HEK293 (cell line): Measurements from ENCODE around the gene SPRED2.

Source experiments
- CTCF ChIA-PET: fragments of 350-600 bp; formaldehyde crosslinking; extraction: SDS; loops from one replicate; lab custom pipeline; 2021; ENCODE audit warnings: antibody characterized with exemption; lab: Yijun Ruan, JAX
- POLR2A ChIA-PET: fragments of 300-600 bp; formaldehyde crosslinking; extraction: SDS; loops from one replicate; lab custom pipeline; 2020; ENCODE audit warnings: antibody characterized with exemption, inconsistent platforms; lab: Yijun Ruan, JAX
- H3K27ac ChIP-seq: fragments of 200-500 bp; sonication (Bioruptor generic); 2 replicates; pipeline ENCODE4 v1.5.1; 2014; ENCODE audit warnings: low read depth, low read length, control low read depth, inconsistent platforms; ENCODE audit errors: extremely low read depth
- H3K36me3 ChIP-seq, 2 experiments: fragments of 200-500 bp in 1 of 2; sonication (Bioruptor generic) in 1 of 2; 1 replicate in 1 of 2; 2 replicates in 1 of 2; pipeline ENCODE4 v1.5.1; 2014 to 2017; ENCODE audit warnings: inconsistent platforms in 2 of 2, low read length in 2 of 2; ENCODE audit not compliant: control insufficient read depth in 2 of 2, insufficient read depth in 1 of 2
- H3K4me1 ChIP-seq: fragments of 200-500 bp; sonication (Bioruptor generic); 2 replicates; pipeline ENCODE4 v1.5.1; 2014; ENCODE audit warnings: mild to moderate bottlenecking, low read length, inconsistent platforms; ENCODE audit not compliant: control insufficient read depth, insufficient read depth
- H3K4me3 ChIP-seq: 2 replicates; pipeline ENCODE4 v1.5.1; 2011; ENCODE audit warnings: low read depth, mild to moderate bottlenecking, control low read depth, low read length, moderate library complexity
- H3K9me3 ChIP-seq: fragments of 200-500 bp; sonication (Bioruptor generic); 2 replicates; pipeline ENCODE4 v1.5.1; 2014; ENCODE audit warnings: low read depth, low read length, inconsistent platforms; ENCODE audit not compliant: control insufficient read depth, insufficient read depth
- BCL6B ChIP-seq: fragments of 450-650 bp; formaldehyde crosslinking; IDR thresholded peaks from 2 replicates; pipeline ENCODE4 v1.5.1; 2017; ENCODE audit warnings: missing biosample characterization, missing genetic modification characterization
- GLI4 ChIP-seq: fragments of 450-650 bp; formaldehyde crosslinking; IDR thresholded peaks from 2 replicates; pipeline ENCODE4 v1.5.1; 2016; ENCODE audit warnings: missing biosample characterization, missing genetic modification characterization
- HOXA7 ChIP-seq: sonication (generic); formaldehyde crosslinking; IDR thresholded peaks from 2 replicates; pipeline ENCODE4 v1.8.1; 2022; ENCODE audit warnings: missing genetic modification reagents, borderline replicate concordance
- HOXD13 ChIP-seq: sonication (generic); formaldehyde crosslinking; IDR thresholded peaks from 2 replicates; pipeline ENCODE4 v1.8.0; 2022; ENCODE audit warnings: missing genetic modification reagents, borderline replicate concordance
- MZF1 ChIP-seq: fragments of 450-650 bp; formaldehyde crosslinking; IDR thresholded peaks from 2 replicates; pipeline ENCODE4 v1.5.1; 2017; ENCODE audit warnings: missing biosample characterization, missing genetic modification characterization, borderline replicate concordance
- OSR2 ChIP-seq: fragments of 450-650 bp; formaldehyde crosslinking; IDR thresholded peaks from 2 replicates; pipeline ENCODE4 v1.5.1; 2016; ENCODE audit warnings: missing biosample characterization, missing genetic modification characterization
- OVOL3 ChIP-seq: fragments of 450-650 bp; formaldehyde crosslinking; IDR thresholded peaks from 2 replicates; pipeline ENCODE4 v1.5.1; 2016; ENCODE audit warnings: missing biosample characterization, missing genetic modification characterization
- SCRT1 ChIP-seq: fragments of 450-650 bp; formaldehyde crosslinking; IDR thresholded peaks from 2 replicates; pipeline ENCODE4 v1.5.1; 2016; ENCODE audit warnings: missing biosample characterization, missing genetic modification characterization, borderline replicate concordance
- YY2 ChIP-seq: fragments of 450-650 bp; formaldehyde crosslinking; IDR thresholded peaks from 2 replicates; pipeline ENCODE4 v1.5.1; 2016; ENCODE audit warnings: missing biosample characterization, missing genetic modification characterization
- ZBTB20 ChIP-seq: fragments of 450-650 bp; formaldehyde crosslinking; IDR thresholded peaks from 2 replicates; pipeline ENCODE4 v1.5.1; 2016; ENCODE audit warnings: missing biosample characterization, missing genetic modification characterization
- ZBTB48 ChIP-seq: fragments of 450-650 bp; formaldehyde crosslinking; IDR thresholded peaks from 2 replicates; pipeline ENCODE4 v1.5.1; 2016; ENCODE audit warnings: missing biosample characterization, missing genetic modification characterization
- ZFP69B ChIP-seq: fragments of 450-650 bp; formaldehyde crosslinking; IDR thresholded peaks from 2 replicates; pipeline ENCODE4 v1.5.1; 2016; ENCODE audit warnings: missing biosample characterization, missing genetic modification characterization
- ZNF114 ChIP-seq: fragments of 450-650 bp; formaldehyde crosslinking; IDR thresholded peaks from 2 replicates; pipeline ENCODE4 v1.5.0; 2017; ENCODE audit warnings: missing biosample characterization, missing genetic modification characterization
- ZNF157 ChIP-seq: fragments of 450-650 bp; formaldehyde crosslinking; IDR thresholded peaks from 2 replicates; pipeline ENCODE4 v1.5.1; 2016; ENCODE audit warnings: missing biosample characterization, missing genetic modification characterization
- ZNF174 ChIP-seq: fragments of 450-650 bp; formaldehyde crosslinking; IDR thresholded peaks from 2 replicates; pipeline ENCODE4 v1.5.0; 2017; ENCODE audit warnings: missing biosample characterization, mild to moderate bottlenecking, missing genetic modification characterization
- ZNF302 ChIP-seq: fragments of 450-650 bp; formaldehyde crosslinking; IDR thresholded peaks from 2 replicates; pipeline ENCODE4 v1.5.1; 2016; ENCODE audit warnings: missing biosample characterization, missing genetic modification characterization, low read depth
- ZNF404 ChIP-seq: fragments of 450-650 bp; formaldehyde crosslinking; IDR thresholded peaks from 2 replicates; pipeline ENCODE4 v1.5.1; 2017; ENCODE audit warnings: missing biosample characterization, missing genetic modification characterization
- ZNF473 ChIP-seq: fragments of 450-650 bp; formaldehyde crosslinking; IDR thresholded peaks from 2 replicates; pipeline ENCODE4 v1.5.1; 2017; ENCODE audit warnings: missing biosample characterization, missing genetic modification characterization
- ZNF488 ChIP-seq: fragments of 450-650 bp; formaldehyde crosslinking; IDR thresholded peaks from 2 replicates; pipeline ENCODE4 v1.5.1; 2016; ENCODE audit warnings: missing biosample characterization, missing genetic modification characterization
- ZNF521 ChIP-seq: fragments of 450-650 bp; formaldehyde crosslinking; IDR thresholded peaks from 2 replicates; pipeline ENCODE4 v1.5.1; 2017; ENCODE audit warnings: missing biosample characterization, mild to moderate bottlenecking, missing genetic modification characterization
- ZNF544 ChIP-seq: fragments of 450-650 bp; formaldehyde crosslinking; IDR thresholded peaks from 2 replicates; pipeline ENCODE4 v1.5.0; 2017; ENCODE audit warnings: missing biosample characterization, missing genetic modification characterization
- ZNF558 ChIP-seq: fragments of 450-650 bp; formaldehyde crosslinking; IDR thresholded peaks from 2 replicates; pipeline ENCODE4 v1.5.1; 2016; ENCODE audit warnings: missing biosample characterization, missing genetic modification characterization
- ZNF623 ChIP-seq: fragments of 450-650 bp; formaldehyde crosslinking; IDR thresholded peaks from 2 replicates; pipeline ENCODE4 v1.5.1; 2016; ENCODE audit warnings: missing biosample characterization, missing genetic modification characterization
- ZNF785 ChIP-seq: fragments of 450-650 bp; formaldehyde crosslinking; IDR thresholded peaks from 2 replicates; pipeline ENCODE4 v1.5.1; 2016; ENCODE audit warnings: missing biosample characterization, missing genetic modification characterization
- ZSCAN4 ChIP-seq: fragments of 450-650 bp; formaldehyde crosslinking; IDR thresholded peaks from 2 replicates; pipeline ENCODE4 v1.5.1; 2017; ENCODE audit warnings: missing biosample characterization, missing genetic modification characterization
- TF ChIP-seq, protein P1 (sequence below): fragments of 450-650 bp; formaldehyde crosslinking; IDR thresholded peaks from 2 replicates; pipeline ENCODE4 v1.5.1; 2016; ENCODE audit warnings: missing biosample characterization, missing genetic modification characterization
- TF ChIP-seq, protein P2 (sequence below): fragments of 450-650 bp; formaldehyde crosslinking; IDR thresholded peaks from 2 replicates; pipeline ENCODE4 v1.5.1; 2016; ENCODE audit warnings: missing biosample characterization, missing genetic modification characterization

SPRED2 gene

DNA sequence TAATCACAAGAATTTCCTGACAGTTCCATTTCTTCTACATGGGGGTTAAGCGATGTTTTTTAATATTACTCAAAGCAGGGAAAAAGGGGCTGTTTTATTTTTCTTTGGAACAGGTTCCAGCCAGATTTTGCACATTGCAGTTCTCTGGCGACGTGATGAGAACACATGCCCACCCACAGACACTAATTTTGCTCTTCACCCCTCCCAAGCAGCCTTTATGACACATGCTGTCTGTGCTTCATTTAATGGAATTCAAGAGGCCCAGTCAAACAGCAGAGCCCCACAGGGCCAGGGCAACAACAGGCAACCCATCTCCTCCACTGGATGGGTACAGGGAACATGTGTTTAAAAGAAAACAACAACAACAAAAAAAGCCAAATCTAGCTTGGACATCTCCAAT is 70.8 kb downstream of the SPRED2 start (continued):
- TF ChIP-seq ZBTB48 (tag by site-specific recombination) (no peak), ZNF544 (tag by site-specific recombination) (no peak), ZBTB20 (peak; percentile 27; the same call in 1 of the 2 replicates)

GRCh38 chr2:65360441-65360840 is 72.0 kb downstream of the SPRED2 start:
- no peaks in the 10 kb centered on the region for H3K36me3 ChIP-seq
- CTCF ChIA-PET, result interaction anchor here (1.2 kb wide), 1 partner anchor 10 kb away, joined by 5 read pairs; no protein-coding TSS in a partner anchor
- H3K9me3 ChIP-seq, result no peaks in the 10 kb centered on the region
- TF ChIP-seq ZNF521, result no peak
- no peak for TF ChIP-seq ZNF174 (tag by site-specific recombination)
- no peak for TF ChIP-seq OSR2
- no peak for TF ChIP-seq ZNF488 (tag by site-specific recombination)
- TF ChIP-seq, protein P1, sequence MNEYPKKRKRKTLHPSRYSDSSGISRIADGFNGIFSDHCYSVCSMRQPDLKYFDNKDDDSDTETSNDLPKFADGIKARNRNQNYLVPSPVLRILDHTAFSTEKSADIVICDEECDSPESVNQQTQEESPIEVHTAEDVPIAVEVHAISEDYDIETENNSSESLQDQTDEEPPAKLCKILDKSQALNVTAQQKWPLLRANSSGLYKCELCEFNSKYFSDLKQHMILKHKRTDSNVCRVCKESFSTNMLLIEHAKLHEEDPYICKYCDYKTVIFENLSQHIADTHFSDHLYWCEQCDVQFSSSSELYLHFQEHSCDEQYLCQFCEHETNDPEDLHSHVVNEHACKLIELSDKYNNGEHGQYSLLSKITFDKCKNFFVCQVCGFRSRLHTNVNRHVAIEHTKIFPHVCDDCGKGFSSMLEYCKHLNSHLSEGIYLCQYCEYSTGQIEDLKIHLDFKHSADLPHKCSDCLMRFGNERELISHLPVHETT, result no peak
- no peak for TF ChIP-seq ZNF404 (tag by site-specific recombination)
- no peak for TF ChIP-seq ZNF473
- peaks cover 40% of the 10 kb centered on the region for H3K4me1 ChIP-seq
- H3K4me3 ChIP-seq, result no peak overlapping the region
- POLR2A ChIA-PET, result interaction anchor here (0.7 to 1.6 kb wide), 4 partner anchors 22 to 922 kb away, joined by 3 to 5 read pairs (median 4); no protein-coding TSS in a partner anchor
- no peak overlapping the region for H3K27ac ChIP-seq

- H3K9me3 ChIP-seq, result no peaks in the 10 kb centered on the region
- H3K4me1 ChIP-seq, result peaks cover 35% of the 10 kb centered on the region
- ChIA-PET POLR2A (interaction anchor here (0.6 to 1.6 kb wide), 4 partner anchors 14 to 147 kb away, joined by 3 to 4 read pairs (median 4); no protein-coding TSS in a partner anchor), CTCF (interaction anchor here (0.6 kb wide), 1 partner anchor 94 kb away, joined by 3 read pairs; no protein-coding TSS in a partner anchor)
- H3K4me3 ChIP-seq, result no peak overlapping the region
- no peak overlapping the region for H3K27ac ChIP-seq
- no peak for TF ChIP-seq ZNF114 (tag by site-specific recombination)
- no peak for TF ChIP-seq HOXA7 (CRISPR knock-in tag)
- no peak for TF ChIP-seq ZNF785 (tag by site-specific recombination)
- no peak for TF ChIP-seq BCL6B (tag by site-specific recombination)
- TF ChIP-seq ZNF558, result no peak
- TF ChIP-seq OVOL3 (tag by site-specific recombination), result no peak
- no peak for TF ChIP-seq HOXD13 (CRISPR knock-in tag)
- no peak for TF ChIP-seq ZNF157
- no peak for TF ChIP-seq ZSCAN4 (tag by site-specific recombination)
- TF ChIP-seq GLI4 (tag by site-specific recombination), result no peak
- no peak for TF ChIP-seq MZF1 (tag by site-specific recombination)
- TF ChIP-seq, protein P2, sequence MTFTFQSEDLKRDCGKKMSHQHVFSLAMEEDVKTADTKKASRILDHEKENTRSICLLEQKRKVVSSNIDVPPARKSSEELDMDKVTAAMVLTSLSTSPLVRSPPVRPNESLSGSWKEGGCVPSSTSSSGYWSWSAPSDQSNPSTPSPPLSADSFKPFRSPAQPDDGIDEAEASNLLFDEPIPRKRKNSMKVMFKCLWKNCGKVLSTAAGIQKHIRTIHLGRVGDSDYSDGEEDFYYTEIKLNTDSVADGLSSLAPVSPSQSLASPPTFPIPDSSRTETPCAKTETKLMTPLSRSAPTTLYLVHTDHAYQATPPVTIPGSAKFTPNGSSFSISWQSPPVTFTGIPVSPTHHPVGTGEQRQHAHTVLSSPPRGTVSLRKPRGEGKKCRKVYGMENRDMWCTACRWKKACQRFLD (tag by site-specific recombination), result no peak
- TF ChIP-seq ZFP69B (tag by site-specific recombination), result no peak
- no peak for TF ChIP-seq YY2 (tag by site-specific recombination)
- no peak for TF ChIP-seq ZNF623 (tag by site-specific recombination)
- TF ChIP-seq ZNF302 (tag by site-specific recombination), result no peak
- no peak for TF ChIP-seq SCRT1 (tag by site-specific recombination)
- H3K36me3 ChIP-seq, result no peaks in the 10 kb centered on the region
Measured at GRCh38 chr2:65358678-65359400, 73.6 kb downstream of the SPRED2 start.
